Ishikawa (cell line): ENCODE measurements around the gene MIER2.

Experiments used
- EGR1 ChIP-seq: IDR thresholded peaks from 2 replicates; pipeline ENCODE4 v1.6.1; 2012
- EP300 ChIP-seq: IDR thresholded peaks from 2 replicates; pipeline ENCODE4 v1.6.1; 2012; ENCODE audit warnings: borderline replicate concordance
- NFIC ChIP-seq: IDR thresholded peaks from 2 replicates; pipeline ENCODE4 v1.6.1; 2012
- REST ChIP-seq: IDR thresholded peaks from 2 replicates; pipeline ENCODE4 v1.6.1; 2012; ENCODE audit warnings: low read depth, mild to moderate bottlenecking
- TAF1 ChIP-seq: IDR thresholded peaks from 2 replicates; pipeline ENCODE4 v1.6.1; 2012; ENCODE audit warnings: low read depth, mild to moderate bottlenecking
- TCF12 ChIP-seq: IDR thresholded peaks from 2 replicates; pipeline ENCODE4 v1.6.1; 2012; ENCODE audit warnings: low read depth
- YY1 ChIP-seq: IDR thresholded peaks from 2 replicates; pipeline ENCODE4 v1.6.1; 2012; ENCODE audit warnings: low read depth

GRCh38 chr19:328025-328505, 16.5 kb downstream of the MIER2 start:
- TF ChIP-seq REST (no peak), EP300 (no peak), YY1 (no peak), TAF1 (no peak), EGR1 (no peak), NFIC (no peak), TCF12 (no peak)
